ENCODE data around the gene TBX1. TPM values are rescaled to one million over a fixed set of nuclear protein-coding genes. Genes with fewer than 3 reads are reported as not detected.
A peak's percentile ranks its signal among the peaks of the same experiment; 100 is the strongest.

Gene TBX1
- total and polyA plus RNA-seq, 2 of the 8 experiments (the other 6 are each of a cell fraction or from before 2014, with no cell fraction given) = 0.28 TPM; not detected in 1

- no peak overlapping the region for H3K23ac ChIP-seq (ENCODE audit: insufficient read length)
- no peak overlapping the region for H3K4ac ChIP-seq (replicated peaks; ENCODE audit: insufficient read length, low read depth, low read length)
- DNase-seq (ENCODE audit: low read depth in 1 of 2, low spot score in 2 of 2) = no peak
- H3K9ac ChIP-seq (replicated peaks in 1 of 4; ENCODE audit: extremely low read depth in 1 of 4, low read depth in 3 of 4, low read length in 3 of 4) = no peak overlapping the region
- no peaks in the 10 kb centered on the region for H3K79me2 ChIP-seq (ENCODE audit: control insufficient read depth in 1 of 2, insufficient read depth in 2 of 2, low read length in 2 of 2)
- H3K27ac ChIP-seq (ENCODE audit: low read depth, low read length) = no peak overlapping the region
- no peak overlapping the region for H3K56ac ChIP-seq (replicated peaks; ENCODE audit: insufficient read length, low read depth, low read length)
- H2BK20ac ChIP-seq (ENCODE audit: low read length) = no peak overlapping the region
- H3K9me3 ChIP-seq (ENCODE audit: insufficient read depth in 2 of 2, low read depth in 1 of 2, low read length in 1 of 2) = no peaks in the 10 kb centered on the region; a peak in 1 of 4 replicates
- no peak overlapping the region for H3K4me2 ChIP-seq (ENCODE audit: insufficient read depth in 1 of 2, low read depth in 2 of 2, low read length in 2 of 2)
- H2AFZ ChIP-seq (ENCODE audit: low read length) = no peak overlapping the region
- peak overlapping the region; percentile 60; the same call in 1 of the 2 replicates for H2BK12ac ChIP-seq (ENCODE audit: low read depth, low read length)
- 86% methylated on average over 26 of the region's 26 CpGs; no CpG with 5 or more reads in 1 of the 2 experiments for WGBS, 2 experiments (ENCODE audit: extremely low coverage in 1 of 2, insufficient coverage in 1 of 2, insufficient read length in 1 of 2, insufficient replicate concordance in 2 of 2, low coverage in 1 of 2, low lambda C conversion rate in 2 of 2, missing lambda C conversion rate in 1 of 2)
- no peak overlapping the region for H3K14ac ChIP-seq (ENCODE audit: insufficient read length)
- no peaks in the 10 kb centered on the region for H3K79me1 ChIP-seq (ENCODE audit: low read depth, low read length)
- no peak for FAIRE-seq
- peaks cover 24% of the 10 kb centered on the region; the same call in 1 of the 2 replicates for H3K23me2 ChIP-seq (ENCODE audit: low read depth, low read length)
- H3K36me3 ChIP-seq (ENCODE audit: control insufficient read depth in 2 of 4, insufficient read depth in 4 of 4, low read length in 3 of 4) = peaks cover 0 to 5% (median 0%) of the 10 kb centered on the region in 4 experiments; a peak in 1 of 8 replicates
- H3K18ac ChIP-seq (ENCODE audit: extremely low read depth, low read length) = no peak overlapping the region
- ChIA-PET CTCF (ENCODE audit: partially characterized antibody) (interaction anchor here (0.7 to 3.9 kb wide), 11 partner anchors 10 to 250 kb away, joined by 3 to 18 read pairs (median 4); no protein-coding TSS in a partner anchor), POLR2A (ENCODE audit: partially characterized antibody) (no interaction called here)
- H4K8ac ChIP-seq (ENCODE audit: extremely low read depth, insufficient read depth, low read length) = no peak overlapping the region
- no peak overlapping the region for H4K5ac ChIP-seq (ENCODE audit: insufficient read length, low read depth, low read length)
- H3K4me1 ChIP-seq (replicated peaks in 1 of 4; ENCODE audit: control insufficient read depth in 3 of 4, insufficient read depth in 4 of 4, low read length in 3 of 4) = peaks cover 0 to 42% (median 24%) of the 10 kb centered on the region in 4 experiments; a peak in 6 of 7 replicates
- no peak overlapping the region for H4K91ac ChIP-seq (replicated peaks; ENCODE audit: insufficient read length, low read length)
- TF ChIP-seq YY1 (IDR thresholded peaks at IDR 0.05; ENCODE audit: low read depth, low read length) = no peak
- TF ChIP-seq GTF2F1 (IDR thresholded peaks at IDR 0.05; ENCODE audit: borderline replicate concordance, low read depth, low read length) = no peak
- no peak for TF ChIP-seq TBP (IDR thresholded peaks at IDR 0.05; ENCODE audit: low read depth, low read length)
- peaks cover 15 to 28% of the 10 kb centered on the region in 2 experiments for H4K20me1 ChIP-seq (replicated peaks in 1 of 2; ENCODE audit: control insufficient read depth in 1 of 2, insufficient read depth in 2 of 2, low read length in 2 of 2)
- H2BK15ac ChIP-seq (ENCODE audit: low read length) = peak overlapping the region; percentile 95; the same call in 1 of the 2 replicates
- peak overlapping the region; percentile 89; the same call in 1 of the 2 replicates for H2AK5ac ChIP-seq (ENCODE audit: low read depth, low read length)
- H3K4me3 ChIP-seq (ENCODE audit: extremely low read depth in 1 of 4, insufficient read depth in 2 of 4, low read depth in 3 of 4, low read length in 4 of 4) = no peak overlapping the region
- peaks cover 72 to 99% (median 85%) of the 10 kb centered on the region in 4 experiments for H3K27me3 ChIP-seq (replicated peaks in 1 of 4; ENCODE audit: control insufficient read depth in 3 of 4, extremely low read depth in 1 of 4, insufficient read depth in 3 of 4, low read length in 3 of 4)
- H2BK120ac ChIP-seq (replicated peaks; ENCODE audit: low read depth, low read length) = no peak overlapping the region
- H2BK5ac ChIP-seq (ENCODE audit: low read depth, low read length) = 0 out of 2 replicates have a peak overlapping the region, but pooled peaks have one; percentile 16
These were observed 40.3 kb upstream of the TBX1 start for GRCh38 chr22:19720150-19720827.
